WTC11 (cell line): ENCODE results near the gene PIGQ. TPM values are rescaled to one million over a fixed set of nuclear protein-coding genes. Genes with fewer than 3 reads are reported as not detected.

ENCODE experiments used
- ATAC-seq: fragments of 200-7000 bp; cut with Tn5 transposase; 2 replicates; pipeline ENCODE4 v1.10.0; 2021; ENCODE audit warnings: mild to moderate bottlenecking, moderate library complexity
- CTCF ChIA-PET: fragments of 300-600 bp; sonication (Branson Sonifier 250); formaldehyde crosslinking; loops from one replicate; lab custom pipeline; 2021; ENCODE audit warnings: antibody characterized with exemption; lab: Charles Lee
- POLR2A ChIA-PET: fragments of 350-600 bp; sonication (Branson Sonifier 250); formaldehyde crosslinking; loops from one replicate; lab custom pipeline; 2021; ENCODE audit warnings: antibody characterized with exemption; lab: Charles Lee
- DNase-seq: peaks from one replicate; pipeline ENCODE4 v3.0.0; 2021; ENCODE audit warnings: low spot score
- H3K27ac Mint-ChIP-seq: 2 replicates; pipeline ENCODE4 v1.8.0; 2021; ENCODE audit warnings: mixed read lengths
- H3K27me3 Mint-ChIP-seq: 2 replicates; pipeline ENCODE4 v1.8.0; 2021; ENCODE audit warnings: low read depth, mild to moderate bottlenecking, moderate library complexity, mixed read lengths
- H3K36me3 Mint-ChIP-seq: 2 replicates; pipeline ENCODE4 v1.8.0; 2021; ENCODE audit warnings: mixed read lengths
- H3K4me1 Mint-ChIP-seq: 2 replicates; pipeline ENCODE4 v1.8.0; 2022; ENCODE audit warnings: mixed read lengths
- H3K4me3 Mint-ChIP-seq: 2 replicates; pipeline ENCODE4 v1.8.0; 2021; ENCODE audit warnings: mild to moderate bottlenecking, moderate library complexity, mixed read lengths
- H3K9me3 Mint-ChIP-seq: 2 replicates; pipeline ENCODE4 v1.8.0; 2021; ENCODE audit warnings: mixed read lengths
- ATF1 ChIP-seq: sonication (generic); formaldehyde crosslinking; IDR thresholded peaks from 2 replicates; pipeline ENCODE4 v1.8.1; 2023; ENCODE audit warnings: mild to moderate bottlenecking, moderate library complexity, missing genetic modification reagents
- ATF2 ChIP-seq: sonication (generic); formaldehyde crosslinking; IDR thresholded peaks from 2 replicates; pipeline ENCODE4 v1.8.1; 2022; ENCODE audit warnings: low read depth, missing genetic modification reagents, borderline replicate concordance
- E2F4 ChIP-seq: sonication (generic); formaldehyde crosslinking; IDR thresholded peaks from 2 replicates; pipeline ENCODE4 v1.8.1; 2022; ENCODE audit warnings: low read depth, mild to moderate bottlenecking, moderate library complexity, missing genetic modification reagents, borderline replicate concordance
- ELF4 ChIP-seq: sonication (generic); formaldehyde crosslinking; IDR thresholded peaks from 2 replicates; pipeline ENCODE4 v1.8.1; 2022; ENCODE audit warnings: low read depth, mild to moderate bottlenecking, moderate library complexity, missing genetic modification reagents
- GTF2I ChIP-seq: fragments of 250-450 bp; sonication (Bioruptor Pico); conservative IDR thresholded peaks from 2 replicates; pipeline ENCODE4 v1.4.0; 2021; ENCODE audit warnings: mild to moderate bottlenecking
- JAZF1 ChIP-seq: fragments of 250-450 bp; sonication (Bioruptor Pico); IDR thresholded peaks from 2 replicates; pipeline ENCODE4 v1.9.0; 2021; ENCODE audit warnings: moderate library complexity, mild to moderate bottlenecking, inconsistent platforms
- NFYB ChIP-seq: sonication (generic); formaldehyde crosslinking; conservative IDR thresholded peaks from 2 replicates; pipeline ENCODE4 v1.8.0; 2022; ENCODE audit warnings: low read depth, missing genetic modification reagents
- OVOL2 ChIP-seq: fragments of 250-450 bp; sonication (Bioruptor Pico); IDR thresholded peaks from 2 replicates; pipeline ENCODE4 v1.9.0; 2021; ENCODE audit warnings: mild to moderate bottlenecking, borderline replicate concordance
- PRDM15 ChIP-seq: sonication (generic); formaldehyde crosslinking; IDR thresholded peaks from 2 replicates; pipeline ENCODE4 v1.8.0; 2022; ENCODE audit warnings: missing genetic modification reagents
- PREB ChIP-seq: sonication (generic); formaldehyde crosslinking; IDR thresholded peaks from 2 replicates; pipeline ENCODE4 v1.8.1; 2022; ENCODE audit warnings: mild to moderate bottlenecking, missing genetic modification reagents, moderate library complexity, borderline replicate concordance
- SOX15 ChIP-seq: fragments of 250-450 bp; sonication (Bioruptor Pico); IDR thresholded peaks from 2 replicates; pipeline ENCODE4 v1.9.0; 2021; ENCODE audit warnings: mild to moderate bottlenecking
- SP1 ChIP-seq: sonication (generic); formaldehyde crosslinking; conservative IDR thresholded peaks from 2 replicates; pipeline ENCODE4 v1.8.1; 2022; ENCODE audit warnings: missing genetic modification reagents
- TCF7 ChIP-seq: sonication (generic); formaldehyde crosslinking; IDR thresholded peaks from 2 replicates; pipeline ENCODE4 v1.8.0; 2022; ENCODE audit warnings: mild to moderate bottlenecking, low read depth, missing genetic modification reagents, moderate library complexity
- ZMAT4 ChIP-seq: fragments of 250-450 bp; sonication (Bioruptor Pico); IDR thresholded peaks from 2 replicates; pipeline ENCODE4 v1.9.0; 2021; ENCODE audit warnings: mild to moderate bottlenecking
- ZNF219 ChIP-seq: sonication (generic); formaldehyde crosslinking; IDR thresholded peaks from 2 replicates; pipeline ENCODE4 v1.8.0; 2023; ENCODE audit warnings: missing genetic modification reagents, mild to moderate bottlenecking, borderline replicate concordance
- ZNF281 ChIP-seq: sonication (generic); formaldehyde crosslinking; IDR thresholded peaks from 2 replicates; pipeline ENCODE4 v1.8.0; 2023; ENCODE audit warnings: mild to moderate bottlenecking, missing genetic modification reagents
- ZNF671 ChIP-seq: fragments of 250-450 bp; sonication (Bioruptor Pico); IDR thresholded peaks from 2 replicates; pipeline ENCODE4 v1.8.0; 2021; ENCODE audit warnings: mild to moderate bottlenecking
- total RNA-seq: library from RNA; stranded (reverse); gene quantifications from 3 replicates; pipeline ENCODE4 v1.2.3, GENCODE V29; 2021

PIGQ gene
- total RNA-seq, 1 experiment from 2014 or later, result 63.7 TPM

- TF ChIP-seq ZNF671 (CRISPR knock-in tag) (no peak), E2F4 (CRISPR knock-in tag) (no peak), ZNF219 (CRISPR knock-in tag) (no peak), NFYB (CRISPR knock-in tag) (no peak), ZNF281 (CRISPR knock-in tag) (no peak)
- TF ChIP-seq, all 79 proteins: peak for 0
These were observed 53.1 kb downstream of the PIGQ start (continued) for GRCh38 chr16:622920-623280.

GRCh38 chr16:624526-625070 lies 54.8 kb downstream of the PIGQ start:
- no peak for DNase-seq
- ChIA-PET POLR2A (no interaction called here), CTCF (interaction anchor here (0.9 to 1.4 kb wide), 6 partner anchors 14 to 48 kb away, joined by 3 to 5 read pairs (median 3); no protein-coding TSS in a partner anchor)
- Mint-ChIP-seq H3K27ac (peak overlapping the region; percentile 87), H3K36me3 (peaks cover 3% of the 10 kb centered on the region; the same call in 1 of the 2 replicates), H3K27me3 (no peaks in the 10 kb centered on the region), H3K9me3 (no peaks in the 10 kb centered on the region), H3K4me3 (no peak overlapping the region), H3K4me1 (peaks cover 35% of the 10 kb centered on the region)
- no peak for ATAC-seq
- TF ChIP-seq ATF1 (CRISPR knock-in tag) (no peak), JAZF1 (CRISPR knock-in tag) (no peak), SP1 (CRISPR knock-in tag) (no peak), PREB (CRISPR knock-in tag) (no peak), ELF4 (CRISPR knock-in tag) (no peak), SOX15 (CRISPR knock-in tag) (no peak), OVOL2 (CRISPR knock-in tag) (no peak), ZNF281 (CRISPR knock-in tag) (no peak), GTF2I (CRISPR knock-in tag) (no peak), TCF7 (CRISPR knock-in tag) (no peak), ZMAT4 (CRISPR knock-in tag) (no peak), ATF2 (CRISPR knock-in tag) (no peak), PRDM15 (CRISPR knock-in tag) (no peak)
